Astrocyte of the spinal cord (primary cell): ENCODE data around the gene ENO3.

Experiments used
- DNase-seq: peaks from one replicate; pipeline ENCODE4 v3.0.0; 2011; ENCODE audit warnings: low read depth, low spot score
- H3K4me3 ChIP-seq: 2 replicates; pipeline ENCODE4 v1.5.1; 2011; ENCODE audit warnings: low read depth, mild to moderate bottlenecking, low read length, moderate library complexity
- in situ Hi-C: cut with HindIII; loops from 2 replicates; pipeline ENCODE4 v1.10.0; 2017; ENCODE audit warnings: low sequenced_read_pairs
- TF ChIP-seq, protein P1 (sequence below): IDR thresholded peaks from 2 replicates; pipeline ENCODE4 v1.5.1; 2012; ENCODE audit warnings: low read depth, mild to moderate bottlenecking, low read length, inconsistent platforms

Gene ENO3

DNA sequence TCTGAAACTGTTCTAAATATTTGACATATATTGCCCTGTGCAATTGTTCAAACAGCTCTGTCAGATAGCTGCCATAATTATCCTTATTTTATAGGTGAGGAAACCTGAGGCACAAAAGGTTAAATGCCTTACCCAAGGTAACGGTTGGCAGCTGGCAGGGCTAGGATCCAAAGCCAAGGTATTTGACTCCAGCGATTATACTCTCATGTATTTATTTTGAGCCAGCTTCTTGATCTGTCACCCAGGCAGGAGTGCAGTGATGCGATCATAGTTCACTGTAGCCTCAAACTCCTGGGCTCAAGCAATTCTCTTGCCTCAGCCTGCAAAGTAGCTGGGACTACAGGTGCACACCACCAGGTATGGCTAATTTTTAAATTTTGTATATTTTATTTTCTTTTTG, 7.2 kb downstream of the ENO3 start:
- no peak for DNase-seq
- no peak overlapping the region for H3K4me3 ChIP-seq
- in situ Hi-C loops = no loop called here
- TF ChIP-seq, protein P1, sequence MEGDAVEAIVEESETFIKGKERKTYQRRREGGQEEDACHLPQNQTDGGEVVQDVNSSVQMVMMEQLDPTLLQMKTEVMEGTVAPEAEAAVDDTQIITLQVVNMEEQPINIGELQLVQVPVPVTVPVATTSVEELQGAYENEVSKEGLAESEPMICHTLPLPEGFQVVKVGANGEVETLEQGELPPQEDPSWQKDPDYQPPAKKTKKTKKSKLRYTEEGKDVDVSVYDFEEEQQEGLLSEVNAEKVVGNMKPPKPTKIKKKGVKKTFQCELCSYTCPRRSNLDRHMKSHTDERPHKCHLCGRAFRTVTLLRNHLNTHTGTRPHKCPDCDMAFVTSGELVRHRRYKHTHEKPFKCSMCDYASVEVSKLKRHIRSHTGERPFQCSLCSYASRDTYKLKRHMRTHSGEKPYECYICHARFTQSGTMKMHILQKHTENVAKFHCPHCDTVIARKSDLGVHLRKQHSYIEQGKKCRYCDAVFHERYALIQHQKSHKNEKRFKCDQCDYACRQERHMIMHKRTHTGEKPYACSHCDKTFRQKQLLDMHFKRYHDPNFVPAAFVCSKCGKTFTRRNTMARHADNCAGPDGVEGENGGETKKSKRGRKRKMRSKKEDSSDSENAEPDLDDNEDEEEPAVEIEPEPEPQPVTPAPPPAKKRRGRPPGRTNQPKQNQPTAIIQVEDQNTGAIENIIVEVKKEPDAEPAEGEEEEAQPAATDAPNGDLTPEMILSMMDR = no peak

DNA sequence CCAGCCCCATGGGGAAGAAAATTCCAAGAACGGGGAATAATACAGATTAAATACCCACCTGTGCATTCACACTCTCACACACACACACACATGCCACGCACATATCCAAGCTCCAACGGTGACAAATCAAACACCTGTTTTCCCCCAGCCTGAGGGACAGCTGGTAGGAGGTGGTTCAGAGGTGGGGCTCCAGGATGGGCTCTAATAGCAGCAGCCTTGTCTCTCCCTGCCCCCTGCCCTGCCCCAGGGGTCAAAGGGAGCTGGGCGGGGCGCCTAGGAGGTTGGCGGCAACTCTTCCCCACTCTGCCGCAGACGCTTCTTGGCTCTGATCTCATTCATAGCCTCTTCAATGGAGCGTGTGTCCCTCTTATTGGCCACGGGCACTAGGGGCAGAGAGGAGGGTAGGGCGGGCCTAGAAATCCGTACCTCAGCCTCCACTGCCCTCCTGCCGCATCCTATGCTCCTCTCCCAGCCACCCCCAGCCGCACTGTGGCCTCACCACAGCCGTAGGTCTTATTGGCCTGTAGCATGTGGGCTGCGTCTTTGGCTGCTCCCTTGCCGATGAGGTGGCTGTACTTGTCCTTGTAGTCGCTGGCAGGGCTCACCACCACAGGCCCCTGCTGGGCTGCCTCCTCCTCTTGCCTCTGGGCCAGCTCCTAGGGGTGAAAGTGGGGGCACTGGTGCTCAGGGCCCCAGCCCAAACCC, 8.5 kb downstream of the ENO3 start:
- TF ChIP-seq, protein P1 = no peak
- in situ Hi-C loops = no loop called here
- H3K4me3 ChIP-seq = no peak overlapping the region
- no peak for DNase-seq

DNA sequence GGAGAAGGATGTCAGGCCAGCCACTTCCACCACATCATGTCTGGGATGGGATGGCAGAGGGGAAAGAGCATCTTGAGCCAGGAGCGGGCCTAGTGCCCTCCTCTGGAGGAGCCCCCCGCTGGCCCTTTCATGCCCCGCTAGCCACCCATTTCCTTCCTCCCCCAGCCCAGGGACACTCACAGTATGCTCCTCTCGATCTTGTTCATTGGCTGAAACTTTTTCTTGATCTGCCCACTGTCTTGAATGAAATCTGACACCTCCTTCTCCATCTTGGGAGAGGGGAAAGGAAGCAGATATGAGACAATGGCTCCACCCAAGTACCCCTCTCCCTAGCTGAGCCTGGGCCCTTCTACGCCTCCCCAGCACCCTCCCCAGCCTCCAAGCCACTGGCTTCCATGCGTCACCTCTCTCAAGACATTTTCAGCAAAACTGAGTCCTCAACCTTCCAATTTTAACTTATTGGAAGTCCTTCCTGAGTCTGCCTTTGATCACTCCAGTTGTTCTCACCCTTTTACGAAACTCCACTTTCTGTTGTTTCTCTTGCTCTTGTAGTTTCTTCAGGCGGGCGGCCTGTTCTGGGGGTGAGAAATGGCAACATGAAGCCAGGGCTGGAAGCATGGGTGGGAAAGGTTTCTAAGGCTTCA, 9.5 kb downstream of the ENO3 start:
- in situ Hi-C loops = no loop called here

DNA sequence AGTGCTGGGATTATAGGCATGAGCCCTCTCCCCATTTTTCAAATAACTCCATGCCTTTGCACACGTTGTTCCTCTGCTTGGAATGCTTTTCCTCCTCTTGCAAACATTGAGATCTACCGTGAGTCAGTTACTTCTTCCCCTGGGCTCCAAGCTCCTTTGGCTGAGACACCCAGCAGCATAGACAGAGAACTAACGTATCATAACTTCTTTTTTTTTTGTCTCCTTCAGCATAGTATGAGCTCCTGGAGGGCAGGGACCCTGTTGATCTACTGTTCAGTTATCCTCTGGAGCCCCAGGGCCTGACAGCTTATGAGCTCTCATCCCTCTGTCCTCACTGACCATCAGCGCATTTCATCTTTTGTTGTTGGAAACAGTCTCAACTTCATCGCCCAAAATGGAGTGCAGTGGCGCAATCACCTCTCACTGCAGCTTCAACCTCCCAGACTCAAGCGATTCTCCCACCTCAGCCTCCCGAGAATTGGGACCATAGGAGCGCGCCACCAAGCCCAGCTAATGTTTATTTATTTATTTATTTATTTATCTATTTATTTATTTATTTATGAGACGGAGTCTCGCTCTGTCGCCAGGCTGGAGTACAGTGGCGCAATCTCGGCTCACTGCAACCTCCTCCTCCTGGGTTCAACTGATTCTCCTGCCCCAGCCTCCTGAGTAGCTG, 14.5 kb downstream of the ENO3 start:
- no peak for DNase-seq
- in situ Hi-C loops = no loop called here
- H3K4me3 ChIP-seq = no peak overlapping the region
- TF ChIP-seq, protein P1 = no peak

More for the DNA sequence above, 9.5 kb downstream of the ENO3 start:
- H3K4me3 ChIP-seq = no peak overlapping the region
- DNase-seq = no peak
- TF ChIP-seq, protein P1 = no peak

DNA sequence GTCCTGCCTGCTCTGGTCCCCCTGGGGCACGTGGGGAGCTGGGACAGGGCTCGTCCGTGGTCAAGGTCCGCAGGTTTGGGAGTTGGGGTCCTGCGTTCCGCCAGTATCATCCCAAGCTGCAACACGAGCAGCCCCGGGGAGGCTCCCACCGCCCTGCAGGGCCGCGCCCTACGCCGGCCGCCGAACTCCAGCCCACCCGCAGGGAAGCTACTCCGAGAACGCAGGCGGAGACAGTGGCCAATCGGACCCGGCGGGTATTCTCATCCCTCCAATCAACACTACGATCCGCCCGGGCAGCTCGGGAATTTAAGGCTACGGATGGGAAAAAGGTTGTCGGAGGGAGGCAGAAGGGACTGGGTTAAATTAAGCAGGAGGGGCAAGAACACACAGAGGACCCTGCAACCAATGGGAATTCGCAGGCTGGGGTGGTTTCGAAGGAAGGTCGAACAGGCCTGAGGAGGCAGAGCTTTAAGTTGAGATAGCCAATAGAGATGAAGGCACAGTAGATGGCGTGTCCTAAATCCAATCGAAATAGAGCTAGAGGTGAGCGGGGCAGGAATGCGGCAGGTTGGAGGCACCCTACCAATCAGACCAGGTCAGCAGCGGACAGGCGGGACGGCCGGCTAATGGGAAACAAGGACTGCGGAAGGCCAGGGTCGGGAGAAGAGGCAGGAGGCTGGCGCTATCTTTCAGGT, 16.1 kb downstream of the ENO3 start:
- TF ChIP-seq, protein P1 = no peak
- in situ Hi-C loops = no loop called here
- DNase-seq = peak; percentile 100
- H3K4me3 ChIP-seq = peak overlapping the region; percentile 65

DNA sequence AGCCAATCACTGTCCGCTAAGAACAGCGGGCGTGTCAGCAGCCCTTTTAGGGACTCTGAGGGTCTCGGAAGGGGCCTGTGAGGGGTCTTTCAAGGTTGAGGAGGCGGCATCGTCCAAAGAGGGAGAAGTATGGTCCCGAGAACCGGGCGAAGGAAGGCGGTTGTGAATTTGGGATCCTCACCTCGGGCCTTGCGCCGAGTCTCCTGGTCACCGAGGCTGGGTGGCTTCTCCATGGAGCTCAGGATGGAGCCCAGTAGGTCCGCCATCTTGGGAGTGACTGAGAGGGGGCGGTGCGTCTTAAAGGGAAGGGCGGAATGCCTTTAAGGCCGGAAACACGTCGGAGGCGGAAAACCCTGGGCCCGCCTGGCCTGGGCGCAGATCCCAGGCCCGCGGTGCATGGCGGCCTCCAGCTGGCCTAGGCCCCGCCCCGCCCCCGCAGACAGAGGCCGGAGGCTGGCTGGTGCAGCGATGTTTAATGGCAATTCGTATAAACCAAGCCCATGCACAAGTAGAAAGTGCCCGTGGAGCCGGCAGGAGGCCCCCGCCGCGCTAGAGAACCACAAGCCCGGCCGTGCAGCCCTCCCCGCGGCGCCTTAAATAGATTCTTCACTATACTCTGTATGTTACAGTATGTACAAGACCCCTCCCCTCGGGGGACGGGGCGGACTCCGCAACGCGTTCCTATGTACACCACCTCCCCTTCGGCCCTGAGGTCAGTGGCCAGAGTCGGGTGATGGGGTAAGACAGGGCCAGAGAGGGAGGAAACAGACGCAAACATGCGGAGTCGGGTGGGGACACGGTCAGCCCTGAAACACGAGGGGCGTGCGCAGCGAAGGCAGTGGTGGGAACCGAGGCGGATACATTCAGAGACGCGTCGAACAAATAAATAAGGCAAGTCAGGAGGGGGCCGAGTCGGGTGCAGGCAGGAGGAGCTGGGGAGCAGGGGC, 16.9 kb downstream of the ENO3 start, which contains the start of gene SPAG7:
TSS of gene SPAG7 (minus strand) at position 279 of the 947 bp plus-strand sequence. CDS start at position 266, 13 bp downstream.
- DNase-seq = peak; percentile 99
- in situ Hi-C loops = no loop called here
- TF ChIP-seq, protein P1 = no peak
- H3K4me3 ChIP-seq = peak within 1 kb of the TSS; percentile 65
